GM19438 (cell line): Measurements from ENCODE around the gene SEC14L1.
"Not testable (repeated sequence)": the region's sequence is repeated elsewhere in the genome, so short reads cannot be mapped to it uniquely, and the experiment has no call there.

Source experiments
- ATAC-seq: cut with Tn5 transposase; IDR thresholded peaks from one replicate; pipeline ENCODE4 v1.9.1; 2021; ENCODE audit warnings: low read depth; ENCODE audit not compliant: unreplicated experiment

The SEC14L1 gene

GRCh38 chr17:77231076-77231871, 90.5 kb downstream of the SEC14L1 start:
- ATAC-seq, result no peak

- no peak for ATAC-seq
These were observed 92.4 kb downstream of the SEC14L1 start for GRCh38 chr17:77233127-77233526.

DNA sequence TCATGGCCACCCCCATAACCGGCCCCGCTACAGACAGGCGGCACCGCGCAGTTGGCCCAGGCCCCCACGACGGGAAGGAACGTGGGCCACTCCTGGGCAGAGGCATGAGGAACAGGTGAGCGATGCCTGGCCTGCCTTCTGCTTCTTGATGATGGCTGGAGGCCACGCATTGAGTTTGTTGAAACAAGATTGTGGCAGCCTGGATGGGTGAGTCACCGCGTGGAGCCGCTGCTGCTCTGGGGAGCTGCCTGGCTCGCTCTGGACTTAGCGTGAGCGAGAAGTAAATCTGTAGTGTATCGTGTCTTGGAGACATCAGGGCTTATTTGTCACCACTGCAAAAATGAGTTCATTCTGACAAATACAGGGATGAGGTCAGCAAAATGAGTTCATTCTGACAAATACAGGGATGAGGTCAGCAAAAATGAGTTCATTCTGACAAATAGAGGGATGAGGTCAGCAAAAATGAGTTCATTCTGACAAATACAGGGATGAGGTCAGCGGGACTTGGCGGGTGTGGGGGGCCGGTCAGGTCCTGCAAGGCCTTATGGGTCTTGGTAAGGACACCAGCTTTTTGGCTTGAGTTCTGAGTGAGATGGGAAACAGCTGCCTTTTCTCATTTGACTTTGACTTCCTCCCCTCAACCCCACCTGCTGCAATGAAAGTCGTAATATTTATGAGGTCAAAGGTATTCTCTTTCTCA, 93.0 kb downstream of the SEC14L1 start:
- no peak for ATAC-seq

GRCh38 chr17:77234695-77235094, 93.9 kb downstream of the SEC14L1 start:
- no peak for ATAC-seq

DNA sequence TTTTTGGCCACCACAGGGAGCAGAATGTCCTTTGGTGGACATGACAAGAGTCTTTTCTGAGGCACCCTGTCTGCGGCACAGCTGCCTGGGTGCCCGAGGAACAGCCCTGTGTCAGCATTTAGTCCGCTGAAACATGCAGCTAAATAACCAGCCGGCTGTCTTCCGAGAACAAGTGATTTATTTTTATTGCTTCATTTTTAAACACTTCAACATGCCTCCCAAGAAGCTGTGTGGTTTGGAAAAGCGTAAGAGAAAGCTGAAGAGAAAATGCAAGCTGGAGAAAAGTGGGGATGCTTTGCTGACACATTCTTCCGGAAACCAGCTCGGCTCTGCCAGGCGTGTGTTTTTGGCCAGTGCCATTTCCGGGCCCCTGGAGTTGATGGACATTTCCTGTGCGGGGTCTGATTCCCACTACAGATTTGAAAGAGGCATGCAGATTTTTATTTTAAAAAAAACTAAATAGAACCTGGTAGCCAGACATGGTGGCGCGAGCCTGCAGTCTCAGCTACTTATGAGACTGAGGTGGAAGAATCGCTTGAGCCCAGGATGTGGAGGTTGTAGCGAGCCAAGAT, 94.7 kb downstream of the SEC14L1 start:
- no peak for ATAC-seq

GRCh38 chr17:77237232-77238008, 96.7 kb downstream of the SEC14L1 start:
- no peak for ATAC-seq

DNA sequence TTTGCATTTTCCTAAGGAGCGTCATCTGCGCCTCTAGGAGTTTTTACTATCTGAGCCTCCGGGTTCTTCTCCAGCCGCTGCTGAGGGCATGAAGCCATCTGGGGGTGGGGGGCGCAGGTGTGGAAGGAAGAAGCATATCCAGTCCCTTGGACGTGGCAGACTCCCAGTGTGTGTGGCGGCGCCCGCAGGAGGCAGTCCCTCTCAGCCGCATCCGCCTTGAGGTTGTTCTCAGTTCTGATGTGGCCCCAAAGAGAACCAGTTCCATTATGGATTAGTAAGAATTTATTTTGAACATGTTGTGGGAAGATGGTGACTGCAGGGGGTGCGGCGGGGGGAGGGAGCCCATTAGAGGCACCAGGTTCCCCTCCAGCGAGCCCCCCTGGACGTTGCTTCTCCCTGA, 100.2 kb downstream of the SEC14L1 start:
- ATAC-seq, result no peak

DNA sequence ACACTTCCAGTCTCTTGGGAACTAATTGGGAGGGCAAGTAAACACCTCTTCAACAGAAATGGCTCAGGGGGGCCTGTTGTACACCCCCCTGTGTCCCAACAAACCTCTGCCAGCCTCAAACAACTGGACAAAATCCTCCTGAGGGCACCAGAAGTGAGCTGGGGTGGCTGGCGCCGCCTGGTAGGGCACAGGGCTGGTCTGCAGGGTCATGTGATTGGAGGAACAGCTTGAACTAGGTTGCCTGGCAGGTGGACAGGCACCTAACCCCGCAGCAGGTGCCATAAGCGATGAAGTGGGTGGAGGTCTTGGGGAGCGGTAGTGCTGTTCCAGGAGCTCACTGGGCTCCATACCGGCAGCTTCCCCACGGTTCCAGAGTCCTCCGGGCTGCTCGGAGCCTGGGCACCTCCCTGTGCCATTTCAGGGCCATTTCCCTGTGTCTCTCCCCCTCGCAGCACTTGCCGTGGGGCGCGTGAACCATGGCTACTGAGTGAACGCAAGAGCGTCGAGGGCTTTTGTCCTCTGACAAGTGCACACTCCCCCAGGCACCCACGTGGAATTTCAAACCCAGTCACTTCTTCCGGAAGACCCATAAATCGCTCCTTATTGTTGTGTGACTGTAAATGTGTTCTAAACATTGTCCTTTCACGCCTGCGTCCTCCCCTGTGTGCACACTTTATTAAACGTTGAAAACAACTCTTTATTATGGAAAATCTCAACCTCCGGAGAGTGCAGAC, 101.5 kb downstream of the SEC14L1 start:
- ATAC-seq, result no peak

- peak; percentile 74 for ATAC-seq
These were observed 104.6 kb downstream of the SEC14L1 start for GRCh38 chr17:77245162-77245926.

- no peak for ATAC-seq
These were observed 105.6 kb downstream of the SEC14L1 start for GRCh38 chr17:77246110-77247047.

DNA sequence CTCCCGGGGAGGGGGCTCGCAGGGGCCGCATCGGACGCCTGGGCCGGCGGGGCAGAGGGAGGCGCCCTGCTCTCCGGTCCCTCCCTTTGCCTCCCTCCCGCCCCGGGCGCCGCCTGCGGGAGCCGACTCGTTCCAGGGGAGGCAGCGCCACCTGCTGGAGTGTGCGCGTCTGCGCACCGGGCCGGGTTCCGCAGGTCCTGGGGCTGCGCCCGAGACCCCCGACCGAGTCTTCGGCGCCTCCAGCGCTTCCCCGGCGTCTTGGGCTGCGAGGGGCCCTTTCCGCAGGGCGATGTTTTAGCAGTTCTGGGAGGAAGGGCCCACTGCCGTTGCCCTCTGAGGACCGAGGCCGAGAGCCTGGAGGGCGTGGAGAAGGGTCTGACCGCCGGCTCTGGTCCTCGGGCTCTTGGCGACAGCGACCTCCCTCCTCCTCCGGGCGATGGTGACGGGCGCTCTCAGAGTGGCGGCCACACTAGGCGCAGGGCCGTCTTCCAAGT, 106.3 kb downstream of the SEC14L1 start:
- ATAC-seq, result no peak

DNA sequence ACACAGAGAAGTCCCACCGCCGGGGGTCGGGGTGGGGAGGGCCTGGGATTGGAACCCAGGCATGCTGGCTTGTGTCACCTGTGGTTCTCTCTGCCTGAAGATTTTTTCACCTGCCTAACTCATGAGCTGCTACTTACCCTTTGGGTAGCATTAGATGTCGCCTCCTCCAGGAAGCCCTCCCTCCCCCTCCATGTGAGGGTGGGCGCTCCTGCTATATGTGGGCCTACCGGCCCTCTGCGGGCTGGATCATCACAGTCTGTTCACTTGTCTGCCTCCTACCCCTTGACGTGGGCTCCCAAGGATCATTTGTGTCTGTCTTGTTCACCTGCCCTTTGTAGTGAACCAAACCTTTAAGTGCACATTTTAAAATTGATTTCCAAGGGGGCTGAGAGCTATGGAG, 106.8 kb downstream of the SEC14L1 start:
- ATAC-seq, result no peak

DNA sequence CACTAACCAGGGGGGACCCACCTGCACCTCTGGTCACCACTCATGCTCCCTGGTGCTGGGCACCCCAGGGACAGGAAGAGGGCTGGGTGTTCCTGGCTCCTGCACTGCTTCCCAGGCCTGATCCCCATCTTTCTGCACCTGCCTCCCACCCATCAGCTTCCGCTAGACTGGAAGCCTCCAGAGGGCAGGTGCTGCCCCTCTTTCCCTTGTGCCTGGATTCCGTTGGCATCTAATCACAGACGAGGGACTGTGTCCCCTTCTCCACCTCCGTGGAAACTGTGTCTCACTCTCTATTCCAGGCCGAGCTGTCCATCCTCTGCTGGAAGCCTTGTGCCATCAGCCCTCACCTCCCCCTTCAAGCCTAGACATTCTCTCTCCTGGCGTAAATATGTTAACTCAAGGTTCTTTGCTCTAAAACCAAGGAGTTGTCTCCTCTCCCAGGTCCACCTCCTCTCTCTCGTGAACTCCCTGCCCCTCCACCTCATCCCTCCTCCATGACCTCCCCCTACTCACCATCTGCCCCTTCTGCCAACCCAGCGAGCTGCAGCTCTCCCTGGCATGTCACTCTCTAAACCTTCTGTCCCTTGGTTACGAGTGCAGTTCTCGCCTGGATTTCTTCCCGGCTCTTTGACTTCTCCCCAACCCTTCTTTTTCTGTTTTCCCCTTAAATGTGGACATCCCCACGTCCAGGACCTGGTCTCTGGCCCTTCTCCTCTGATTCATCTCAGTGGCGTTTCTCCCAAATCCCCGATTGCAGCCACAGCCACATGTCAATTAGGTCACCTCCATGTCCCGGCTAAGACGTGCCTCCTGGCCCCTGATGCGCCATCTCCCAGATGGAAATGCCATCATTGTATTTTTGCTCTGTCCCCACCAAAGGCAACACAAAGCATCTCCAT, 107.7 kb downstream of the SEC14L1 start:
- ATAC-seq, result no peak

DNA sequence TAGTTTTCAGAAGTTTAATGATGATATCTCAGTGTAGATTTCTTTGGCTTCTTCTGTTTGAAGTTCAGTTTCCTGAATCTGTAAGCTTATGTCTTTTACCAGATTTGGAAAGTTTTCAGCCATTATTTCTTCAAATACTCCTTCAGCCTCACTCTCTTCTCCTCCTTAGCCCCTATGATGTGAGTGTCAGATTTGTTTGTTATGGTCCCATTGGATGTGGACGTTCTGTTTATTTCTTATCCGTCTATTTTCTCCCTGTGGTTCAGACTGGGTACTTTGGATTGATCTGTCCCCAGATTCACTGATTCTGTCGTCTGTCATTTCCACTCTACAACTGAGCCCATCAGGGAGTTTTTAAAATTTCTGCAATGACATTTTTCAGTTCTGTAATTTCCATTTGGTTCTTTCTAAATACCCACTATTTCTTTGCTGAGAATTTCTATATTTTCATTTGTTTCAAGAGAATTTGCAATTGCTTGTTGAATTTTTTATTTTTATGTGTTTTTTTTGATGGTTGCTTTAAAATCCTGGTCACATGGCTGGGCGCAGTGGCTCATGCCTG, 110.9 kb downstream of the SEC14L1 start:
- ATAC-seq, result no peak

GRCh38 chr17:77252306-77252705, 111.5 kb downstream of the SEC14L1 start:
- not testable (repeated sequence) for ATAC-seq

DNA sequence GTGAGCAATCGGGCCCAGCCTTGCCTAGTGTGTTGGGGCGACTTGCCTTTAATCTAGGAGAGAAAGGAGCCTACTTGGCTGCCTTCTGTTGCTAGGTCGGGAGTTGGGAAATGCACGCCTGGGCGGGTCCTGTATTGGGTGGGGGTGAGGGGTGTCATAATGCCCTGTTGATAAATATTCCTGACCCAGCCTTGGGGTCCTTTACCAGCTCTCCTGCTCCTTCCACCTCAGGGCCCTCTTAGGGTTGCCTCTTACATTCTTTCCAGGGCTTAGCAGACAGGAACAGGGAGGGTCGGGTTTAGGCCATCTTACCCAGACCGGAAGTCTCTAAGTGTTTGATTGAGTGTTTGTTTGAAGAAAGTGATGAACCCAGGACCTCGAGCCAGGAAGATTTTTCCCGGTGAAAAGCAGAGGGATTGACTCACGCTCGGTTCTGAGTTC, 112.9 kb downstream of the SEC14L1 start:
- ATAC-seq, result no peak
